ENCODE measurements around the gene C20orf144.

DNA sequence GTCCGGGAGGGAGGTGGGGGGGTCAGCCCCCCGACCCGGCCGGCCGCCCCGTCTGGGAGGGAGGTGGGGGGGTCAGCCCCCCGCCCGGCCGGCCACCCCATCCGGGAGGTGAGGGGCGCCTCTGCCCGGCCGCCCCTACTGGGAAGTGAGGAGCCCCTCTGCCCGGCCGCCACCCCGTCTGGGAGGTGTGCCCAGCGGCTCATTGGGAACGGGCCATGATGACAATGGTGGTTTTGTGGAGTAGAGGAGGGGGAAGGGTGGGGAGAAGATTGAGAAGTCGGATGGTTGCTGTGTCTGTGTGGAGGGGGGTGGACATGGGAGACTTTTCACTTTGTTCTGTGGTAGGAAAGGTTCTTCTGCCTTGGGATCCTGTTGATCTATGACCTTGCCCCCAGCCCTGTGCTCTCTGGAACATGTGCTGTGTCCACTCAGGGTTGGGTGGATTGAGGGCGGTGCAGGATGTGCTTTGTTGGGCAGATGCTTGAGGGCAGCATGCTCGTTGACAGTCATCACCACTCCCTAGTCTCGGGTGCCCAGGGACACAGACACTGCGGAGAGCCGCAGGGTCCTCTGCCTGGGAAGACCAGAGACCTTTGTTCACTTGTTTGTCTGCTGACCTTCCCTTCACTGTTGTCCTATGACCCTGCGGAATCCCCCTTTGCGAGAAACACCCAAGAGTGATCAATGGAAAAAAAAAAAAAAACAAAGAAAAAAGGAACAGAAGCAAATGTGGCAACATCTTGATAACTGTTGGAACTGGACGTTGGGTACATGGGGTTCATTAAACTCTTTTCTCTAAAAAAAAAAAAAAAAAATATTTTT, 39.7 kb downstream of the C20orf144 start:
- TF ChIP-seq, protein P1, sequence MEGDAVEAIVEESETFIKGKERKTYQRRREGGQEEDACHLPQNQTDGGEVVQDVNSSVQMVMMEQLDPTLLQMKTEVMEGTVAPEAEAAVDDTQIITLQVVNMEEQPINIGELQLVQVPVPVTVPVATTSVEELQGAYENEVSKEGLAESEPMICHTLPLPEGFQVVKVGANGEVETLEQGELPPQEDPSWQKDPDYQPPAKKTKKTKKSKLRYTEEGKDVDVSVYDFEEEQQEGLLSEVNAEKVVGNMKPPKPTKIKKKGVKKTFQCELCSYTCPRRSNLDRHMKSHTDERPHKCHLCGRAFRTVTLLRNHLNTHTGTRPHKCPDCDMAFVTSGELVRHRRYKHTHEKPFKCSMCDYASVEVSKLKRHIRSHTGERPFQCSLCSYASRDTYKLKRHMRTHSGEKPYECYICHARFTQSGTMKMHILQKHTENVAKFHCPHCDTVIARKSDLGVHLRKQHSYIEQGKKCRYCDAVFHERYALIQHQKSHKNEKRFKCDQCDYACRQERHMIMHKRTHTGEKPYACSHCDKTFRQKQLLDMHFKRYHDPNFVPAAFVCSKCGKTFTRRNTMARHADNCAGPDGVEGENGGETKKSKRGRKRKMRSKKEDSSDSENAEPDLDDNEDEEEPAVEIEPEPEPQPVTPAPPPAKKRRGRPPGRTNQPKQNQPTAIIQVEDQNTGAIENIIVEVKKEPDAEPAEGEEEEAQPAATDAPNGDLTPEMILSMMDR (IDR thresholded peaks at IDR 0.05), result no peak
- no peak for TF ChIP-seq EP300 (IDR thresholded peaks at IDR 0.05)
- no peak for TF ChIP-seq POLR2A (IDR thresholded peaks at IDR 0.05)
